HTR-8/SVneo (cell line): ENCODE measurements around the gene VPS41.
"Not testable (repeated sequence)": the region's sequence is repeated elsewhere in the genome, so short reads cannot be mapped to it uniquely, and the experiment has no call there.

Source experiments
- DNase-seq: peaks from one replicate; pipeline ENCODE4 v3.0.0; 2011; ENCODE audit warnings: low spot score, mixed read lengths; ENCODE audit not compliant: insufficient read length
- FAIRE-seq: peaks from 2 replicates; lab custom pipeline; 2011; peaks lifted over from hg19 to GRCh38; lab: Jason Lieb, UNC

VPS41 gene

GRCh38 chr7:38908759-38909335 lies at the start of gene VPS41:
VPS41 (minus strand) TSS chr7:38909191; CDS start chr7:38909174, 17 bp downstream.
- peak; percentile 81 for DNase-seq
- peak; percentile 9 for FAIRE-seq

- DNase-seq (no peak), FAIRE-seq (no peak)
Measured at GRCh38 chr7:38955892-38956291, 46.9 kb upstream of the VPS41 start.

GRCh38 chr7:38953971-38954370 lies 45.0 kb upstream of the VPS41 start:
- FAIRE-seq (no peak), DNase-seq (no peak)

GRCh38 chr7:38953227-38953626 lies 44.2 kb upstream of the VPS41 start:
- DNase-seq = no peak
- no peak for FAIRE-seq

- DNase-seq = no peak
- no peak for FAIRE-seq
Measured at GRCh38 chr7:38951213-38951612, 42.2 kb upstream of the VPS41 start.

GRCh38 chr7:38950309-38950708 lies 41.3 kb upstream of the VPS41 start:
- FAIRE-seq = no peak

GRCh38 chr7:38947541-38947940 lies 38.5 kb upstream of the VPS41 start:
- not testable (repeated sequence) for FAIRE-seq, DNase-seq

More at GRCh38 chr7:38950309-38950708, 41.3 kb upstream of the VPS41 start:
- no peak for DNase-seq

GRCh38 chr7:38942431-38943051 lies 33.5 kb upstream of the VPS41 start:
- FAIRE-seq = no peak
- DNase-seq = no peak

GRCh38 chr7:38940774-38941173 lies 31.8 kb upstream of the VPS41 start:
- DNase-seq = no peak
- no peak for FAIRE-seq

- no peak for DNase-seq
- FAIRE-seq = no peak
Measured at GRCh38 chr7:38938589-38938988, 29.6 kb upstream of the VPS41 start.

GRCh38 chr7:38938001-38938485 lies 29.1 kb upstream of the VPS41 start:
- FAIRE-seq (no peak), DNase-seq (no peak)

GRCh38 chr7:38936641-38937040 lies 27.6 kb upstream of the VPS41 start:
- no peak for FAIRE-seq

GRCh38 chr7:38934536-38934935 lies 25.5 kb upstream of the VPS41 start:
- DNase-seq = no peak

More at GRCh38 chr7:38936641-38937040, 27.6 kb upstream of the VPS41 start:
- DNase-seq = no peak

GRCh38 chr7:38934051-38934450 lies 25.1 kb upstream of the VPS41 start:
- FAIRE-seq (no peak), DNase-seq (no peak)

More at GRCh38 chr7:38934536-38934935, 25.5 kb upstream of the VPS41 start:
- FAIRE-seq = no peak

- peak; percentile 32 for DNase-seq
- no peak for FAIRE-seq
Measured at GRCh38 chr7:38932509-38933168, 23.6 kb upstream of the VPS41 start.

GRCh38 chr7:38929460-38930171 lies 20.6 kb upstream of the VPS41 start:
- DNase-seq = no peak

GRCh38 chr7:38928506-38928905 lies 19.5 kb upstream of the VPS41 start:
- FAIRE-seq (no peak), DNase-seq (no peak)

More at GRCh38 chr7:38929460-38930171, 20.6 kb upstream of the VPS41 start:
- no peak for FAIRE-seq

GRCh38 chr7:38927751-38928150 lies 18.8 kb upstream of the VPS41 start:
- DNase-seq (no peak), FAIRE-seq (no peak)

GRCh38 chr7:38920731-38921130 lies 11.7 kb upstream of the VPS41 start:
- no peak for DNase-seq
- no peak for FAIRE-seq

- no peak for DNase-seq
- FAIRE-seq = no peak
Measured at GRCh38 chr7:38916396-38916795, 7.4 kb upstream of the VPS41 start.

- DNase-seq (no peak), FAIRE-seq (no peak)
Measured at GRCh38 chr7:38909870-38910269, 879 bp upstream of the VPS41 start.
